Spinal cord (tissue), 10 donors: ENCODE results near the gene ELL. TPM values are rescaled to one million over a fixed set of nuclear protein-coding genes. Genes with fewer than 3 reads are reported as not detected.

Experiments
- DNase-seq, 6 donors: peaks; one replicate each; pipeline versions ENCODE4 v3.0.0 to v3.0.0-alpha.2; 2013 to 2015; ENCODE audit warnings: low spot score in 6 of 6, low read depth in 4 of 6
- H3K27ac ChIP-seq: one replicate; pipeline ENCODE4 v1.5.1; 2013; ENCODE audit warnings: low read depth, low read length, control low read depth
- H3K27me3 ChIP-seq: one replicate; pipeline ENCODE4 v1.6.1; 2013; ENCODE audit warnings: low read length; ENCODE audit not compliant: control insufficient read depth, insufficient read depth
- H3K36me3 ChIP-seq: one replicate; pipeline ENCODE4 v1.6.1; 2013; ENCODE audit warnings: low read length; ENCODE audit not compliant: control insufficient read depth, insufficient read depth
- H3K4me1 ChIP-seq: one replicate; pipeline ENCODE4 v1.6.1; 2013; ENCODE audit warnings: low read length; ENCODE audit not compliant: control insufficient read depth, insufficient read depth
- H3K4me3 ChIP-seq: one replicate; pipeline ENCODE4 v1.5.1; 2013; ENCODE audit warnings: low read depth, low read length, control low read depth
- H3K9me3 ChIP-seq: one replicate; pipeline ENCODE4 v1.6.1; 2013; ENCODE audit warnings: low read length; ENCODE audit not compliant: control insufficient read depth, insufficient read depth
- WGBS: methylation state at CpG from one replicate; pipeline ENCODE4 v1.1.5; 2013; ENCODE audit warnings: missing lambda C conversion rate; ENCODE audit not compliant: insufficient coverage; 5-methylcytosine and 5-hydroxymethylcytosine counted together
- polyA plus RNA-seq, 2 donors: library from polyadenylated mRNA; unstranded; fragments of 120-200 nt; gene quantifications; one replicate each; pipeline ENCODE4 v1.2.1, GENCODE V29; 2013; ENCODE audit not compliant: insufficient read length in 2 of 2
- total RNA-seq, 2 donors: library from RNA; depleted of rRNA in 1 of 2; stranded (reverse); fragments of 120-200 nt in 1 of 2; fragments of >200 nt in 1 of 2; gene quantifications; one replicate each; pipeline versions ENCODE4 v1.2.3 to v1.2.4, GENCODE V29; 2013 to 2014
- donor health status: healthy.

ELL gene
- total and polyA plus RNA-seq, 4 donors: 7.4 to 11.6 (median 8.9) TPM

DNA sequence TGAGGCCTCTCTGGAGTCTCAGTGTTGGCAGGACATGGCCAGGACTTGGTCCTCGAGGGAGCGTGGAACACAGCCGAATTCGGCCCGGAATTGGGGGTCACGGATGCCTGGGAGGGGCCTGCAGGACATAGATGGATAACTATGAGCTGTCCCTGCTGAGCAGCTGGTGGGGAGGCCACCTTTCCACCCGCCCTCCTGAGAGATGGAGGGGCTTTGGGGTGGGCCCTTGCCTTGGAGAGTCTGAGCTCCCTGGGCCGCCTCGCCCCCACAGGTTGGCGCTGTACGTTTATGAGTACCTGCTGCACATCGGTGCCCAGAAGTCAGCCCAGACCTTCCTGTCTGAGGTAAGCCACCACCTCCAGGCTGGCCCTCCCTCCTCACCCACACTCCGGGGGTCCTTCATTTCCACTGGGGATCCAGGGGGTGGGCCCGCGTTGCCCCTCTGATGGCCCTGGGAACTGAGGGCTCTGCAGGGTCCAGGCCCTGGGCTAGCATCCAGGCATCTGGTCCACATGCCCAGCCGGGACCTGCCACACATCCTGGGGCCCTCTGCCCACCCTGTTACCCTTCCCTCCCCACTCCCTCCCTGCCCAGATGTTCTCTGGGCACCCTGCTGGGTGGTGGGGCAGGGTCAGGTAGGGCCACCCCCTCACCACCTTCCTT is 94.7 kb downstream of the ELL start:
- no peak overlapping the region for H3K4me3 ChIP-seq

DNA sequence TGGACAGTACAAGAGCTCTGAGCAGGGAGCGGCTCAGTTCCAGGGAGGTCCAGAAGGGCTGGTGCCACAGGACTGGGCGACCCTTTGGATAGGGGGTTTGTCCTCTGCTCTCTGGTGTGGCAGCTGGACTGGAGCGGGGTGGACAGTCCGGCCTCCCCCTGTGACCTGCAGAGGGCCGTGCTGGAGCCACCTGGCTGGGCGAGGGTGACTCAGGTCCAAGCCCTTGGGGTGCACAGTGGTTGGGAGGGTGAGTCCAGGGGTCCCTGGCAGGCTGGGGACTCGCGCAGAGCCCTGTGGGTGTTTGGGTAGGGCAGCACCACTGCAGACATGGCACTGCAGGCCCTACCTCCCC is 95.5 kb downstream of the ELL start:
- DNase-seq: no peak
- H3K4me1 ChIP-seq: peaks cover 83% of the 10 kb centered on the region
- no peaks in the 10 kb centered on the region for H3K9me3 ChIP-seq
- no peak overlapping the region for H3K27ac ChIP-seq
- no peak overlapping the region for H3K4me3 ChIP-seq
- H3K36me3 ChIP-seq: peaks cover 68% of the 10 kb centered on the region
- no peaks in the 10 kb centered on the region for H3K27me3 ChIP-seq
- WGBS: 86% methylated on average over 7 of the region's 8 CpGs

More for the DNA sequence above, 94.7 kb downstream of the ELL start:
- Histone ChIP-seq H3K4me1 (peaks cover 84% of the 10 kb centered on the region), H3K36me3 (peaks cover 72% of the 10 kb centered on the region), H3K27ac (no peak overlapping the region), H3K27me3 (no peaks in the 10 kb centered on the region), H3K9me3 (no peaks in the 10 kb centered on the region)
- no peak for DNase-seq
- WGBS: 83% methylated on average over 15 of the region's 16 CpGs

DNA sequence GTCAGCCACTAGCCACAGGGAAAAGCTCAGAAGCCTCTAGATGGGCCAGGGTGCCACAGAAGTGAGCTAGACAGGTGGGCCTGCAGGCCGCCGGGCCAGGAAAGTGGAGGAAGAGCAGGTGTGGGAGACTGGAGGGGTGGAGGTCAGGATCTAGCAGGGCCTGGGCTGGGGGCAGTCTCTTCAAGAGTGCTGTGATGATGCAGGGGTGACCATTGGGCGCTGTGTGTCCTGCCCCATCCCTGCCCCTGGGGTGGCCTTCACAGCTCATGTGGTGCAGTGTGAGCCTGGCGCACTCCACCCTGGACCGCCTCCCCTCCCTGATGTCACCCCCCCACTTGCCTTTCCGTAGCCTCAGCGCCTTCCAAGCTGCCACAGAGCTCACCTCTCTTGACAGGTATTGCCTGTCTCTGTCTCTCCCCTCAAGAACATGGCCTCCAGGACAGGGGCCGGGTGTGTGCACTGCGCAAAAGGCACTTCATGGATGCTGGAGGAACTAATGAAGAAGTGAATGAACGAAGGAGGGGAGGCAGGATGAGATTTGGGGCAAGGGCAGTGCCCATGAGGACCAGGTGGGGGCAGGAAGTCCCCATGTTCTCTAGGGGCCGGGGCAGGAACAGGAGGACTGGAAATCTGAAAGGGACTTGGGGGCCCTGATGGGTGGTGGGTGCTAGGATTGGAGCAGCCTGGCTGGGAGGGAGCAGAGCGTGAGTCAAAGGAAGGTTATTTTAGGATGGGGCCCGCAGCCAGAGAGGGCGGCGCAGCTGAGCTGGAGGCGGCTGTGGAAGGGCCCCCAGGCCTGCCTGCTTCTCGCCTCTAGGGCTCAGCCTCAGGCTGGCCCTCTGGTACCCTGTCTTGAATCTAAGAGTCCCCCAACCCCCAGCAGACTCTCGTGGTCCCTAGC is 96.1 kb downstream of the ELL start:
- Histone ChIP-seq H3K36me3 (peaks cover 65% of the 10 kb centered on the region), H3K4me1 (peaks cover 84% of the 10 kb centered on the region), H3K4me3 (no peak overlapping the region), H3K27ac (no peak overlapping the region), H3K9me3 (no peaks in the 10 kb centered on the region), H3K27me3 (no peaks in the 10 kb centered on the region)
- no peak for DNase-seq
- WGBS: 85% methylated on average over 12 of the region's 18 CpGs

DNA sequence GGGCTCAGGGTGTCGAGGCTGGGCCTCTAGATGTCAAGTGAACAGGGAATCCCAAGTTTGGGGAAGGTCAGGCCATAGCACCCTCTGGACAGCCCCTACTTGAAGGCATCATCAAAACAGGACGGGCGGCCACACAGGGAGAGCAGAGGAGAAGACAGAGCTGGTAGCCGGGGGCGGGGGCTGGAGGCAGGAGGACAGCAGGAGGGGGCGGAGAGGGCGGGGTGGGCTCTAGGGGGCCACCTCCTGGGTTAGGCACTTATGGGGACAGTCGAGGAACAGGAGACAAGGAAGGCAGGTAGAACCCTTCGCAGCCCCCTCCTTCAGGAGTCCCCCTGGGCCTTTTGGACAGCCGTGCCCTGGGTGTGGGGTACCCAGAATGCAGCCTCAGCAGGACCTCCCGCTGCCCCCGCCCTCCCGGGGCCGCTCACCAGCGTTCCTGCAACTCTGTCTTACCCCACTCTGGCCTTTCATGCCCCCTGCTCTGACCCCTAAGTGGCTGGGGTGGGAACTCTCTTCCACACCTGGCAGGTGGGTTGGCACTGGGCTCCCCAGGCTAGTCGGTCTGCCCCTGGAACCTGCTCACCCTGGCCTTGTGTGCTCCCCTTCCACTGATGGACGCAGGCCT is 96.9 kb downstream of the ELL start:
- no peak for DNase-seq
- Histone ChIP-seq H3K27me3 (no peaks in the 10 kb centered on the region), H3K4me1 (peaks cover 84% of the 10 kb centered on the region), H3K27ac (no peak overlapping the region), H3K9me3 (no peaks in the 10 kb centered on the region), H3K4me3 (no peak overlapping the region), H3K36me3 (peaks cover 57% of the 10 kb centered on the region)
- WGBS: 65% methylated on average over 11 of the region's 17 CpGs

DNA sequence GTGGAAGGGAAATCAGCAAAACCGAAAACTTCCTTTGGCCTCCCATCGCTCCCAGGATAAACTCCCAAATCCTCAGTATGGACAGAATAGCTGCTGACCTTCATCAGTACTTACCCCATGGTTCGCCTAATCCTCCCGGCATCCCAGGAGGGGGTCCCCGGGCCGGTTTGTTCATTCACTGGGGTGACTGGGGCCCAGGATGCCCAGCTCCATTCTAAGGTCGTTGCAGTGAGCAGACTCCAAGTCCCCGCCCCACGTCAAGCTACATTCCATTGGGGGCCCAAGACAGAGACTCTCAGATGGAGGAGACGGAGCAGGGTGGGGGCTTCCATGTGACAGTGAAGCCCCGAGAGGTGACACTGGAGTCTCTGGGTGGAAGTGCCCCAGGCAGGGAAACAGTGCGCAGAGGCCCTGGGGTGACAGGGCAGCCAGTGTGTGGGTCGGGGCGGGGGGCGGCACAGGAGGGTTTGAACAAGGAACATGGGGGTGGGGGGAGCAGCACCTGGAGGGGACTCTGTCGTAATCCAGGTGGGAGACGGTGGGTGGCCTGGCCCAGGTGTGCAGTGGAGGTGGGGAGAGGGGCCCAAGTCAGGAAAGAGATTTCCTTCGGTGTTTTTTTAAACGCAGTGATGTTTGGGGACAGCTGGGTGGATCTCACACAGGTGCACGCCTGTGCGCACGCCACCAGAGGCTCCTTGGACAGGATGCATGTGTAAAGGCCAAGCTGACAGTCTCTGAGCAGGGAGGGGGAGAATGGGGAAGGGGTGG is 97.6 kb downstream of the ELL start:
- Histone ChIP-seq H3K4me1 (peaks cover 79% of the 10 kb centered on the region), H3K27me3 (no peaks in the 10 kb centered on the region), H3K27ac (no peak overlapping the region), H3K4me3 (no peak overlapping the region), H3K9me3 (no peaks in the 10 kb centered on the region), H3K36me3 (peaks cover 53% of the 10 kb centered on the region)
- 69% methylated on average over 22 of the region's 22 CpGs for whole genome bisulfite sequencing
- no peak for DNase-seq

- 72% methylated on average over 19 of the region's 21 CpGs for WGBS
- no peak overlapping the region for H3K27ac ChIP-seq
- no peak for DNase-seq
- peaks cover 77% of the 10 kb centered on the region for H3K4me1 ChIP-seq
- no peak overlapping the region for H3K4me3 ChIP-seq
- no peaks in the 10 kb centered on the region for H3K9me3 ChIP-seq
- H3K36me3 ChIP-seq: peaks cover 53% of the 10 kb centered on the region
- no peaks in the 10 kb centered on the region for H3K27me3 ChIP-seq
Observed at GRCh38 chr19:18423258-18424020, 98.4 kb downstream of the ELL start.

- H3K4me3 ChIP-seq: no peak overlapping the region
- WGBS: 67% methylated on average over 10 of the region's 14 CpGs
- DNase-seq: peak in 1 of 6 donors; percentile 22
- peaks cover 79% of the 10 kb centered on the region for H3K4me1 ChIP-seq
- peaks cover 46% of the 10 kb centered on the region for H3K36me3 ChIP-seq
- no peaks in the 10 kb centered on the region for H3K27me3 ChIP-seq
- no peaks in the 10 kb centered on the region for H3K9me3 ChIP-seq
- no peak overlapping the region for H3K27ac ChIP-seq
Observed at GRCh38 chr19:18422530-18423191, 99.2 kb downstream of the ELL start.

DNA sequence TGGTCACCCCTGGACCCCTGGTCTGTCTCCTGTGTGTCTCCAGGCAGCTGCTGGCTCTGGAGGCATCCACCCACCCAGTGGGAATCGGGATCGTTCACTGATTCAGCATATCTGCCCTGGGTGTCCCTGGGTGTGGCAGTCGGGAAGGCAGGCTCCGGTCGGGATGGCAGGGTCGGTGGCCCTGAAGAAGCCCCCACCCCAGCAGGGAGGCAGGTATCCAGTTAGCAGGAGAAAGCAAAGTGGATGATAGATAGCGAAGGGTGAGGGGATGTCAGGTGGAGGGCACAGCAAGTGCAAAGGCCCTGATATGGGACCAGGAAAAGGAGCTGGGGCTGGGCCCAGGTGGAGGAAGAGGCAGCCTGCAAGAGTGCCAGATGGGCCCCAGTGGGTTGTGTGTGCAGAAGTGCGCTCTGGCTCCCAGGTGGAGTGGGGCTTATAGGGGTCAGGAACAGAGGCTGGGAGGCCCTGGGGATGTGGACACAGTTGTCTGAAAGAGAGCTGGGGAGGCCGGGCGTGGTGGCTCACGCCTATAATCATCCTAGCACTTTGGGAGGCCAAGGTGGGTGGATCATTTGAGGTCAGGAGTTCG is 100.4 kb downstream of the ELL start:
- Histone ChIP-seq H3K4me1 (peaks cover 87% of the 10 kb centered on the region), H3K4me3 (no peak overlapping the region), H3K27ac (no peak overlapping the region), H3K9me3 (no peaks in the 10 kb centered on the region), H3K36me3 (peaks cover 35% of the 10 kb centered on the region), H3K27me3 (no peaks in the 10 kb centered on the region)
- DNase-seq: no peak
- WGBS: 78% methylated on average over 8 of the region's 12 CpGs
